NCI-H146 treated with DMSO at 0.1 percent for 48 hours (cell line): ENCODE measurements around the gene GNB1.

ENCODE experiments used
- DNase-seq: peaks from one replicate; lab custom pipeline; 2025; ENCODE audit not compliant: unreplicated experiment; lab: John Stamatoyannopoulos, UW

The GNB1 gene

DNA sequence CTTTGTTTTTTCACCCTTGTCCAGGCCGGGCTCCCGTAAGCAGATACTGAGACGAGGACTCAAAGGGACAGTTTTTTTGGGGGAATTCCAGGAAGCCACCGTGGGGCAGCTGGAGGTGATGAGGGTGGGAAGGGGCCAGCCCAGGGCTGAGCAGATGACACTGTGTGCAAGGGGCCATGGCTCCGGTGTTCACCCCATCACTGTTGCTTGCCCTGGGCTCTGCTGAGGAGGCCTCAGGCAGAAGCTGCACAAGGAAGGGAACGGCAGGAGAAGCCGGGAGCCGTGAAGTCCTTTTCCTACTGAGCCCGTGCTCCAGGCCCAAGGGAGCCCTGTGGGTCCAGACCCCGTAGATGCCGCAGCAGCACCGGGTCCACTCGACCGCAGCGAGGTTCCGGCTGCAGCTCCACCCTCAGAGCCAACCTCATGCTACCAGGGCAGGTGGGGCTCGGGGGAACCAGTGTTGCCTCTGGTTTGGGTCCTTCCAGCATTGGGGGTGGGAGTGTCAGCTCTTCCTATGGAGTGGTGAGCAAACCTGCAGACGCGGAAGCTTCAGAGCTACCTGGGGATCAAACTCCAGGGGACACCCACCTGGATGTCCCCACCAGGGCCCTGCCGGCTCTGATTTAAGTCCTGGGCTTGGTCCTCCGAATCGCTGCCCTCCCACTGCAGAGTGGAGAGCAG is 19.9 kb upstream of the GNB1 start:
- no peak for DNase-seq

DNA sequence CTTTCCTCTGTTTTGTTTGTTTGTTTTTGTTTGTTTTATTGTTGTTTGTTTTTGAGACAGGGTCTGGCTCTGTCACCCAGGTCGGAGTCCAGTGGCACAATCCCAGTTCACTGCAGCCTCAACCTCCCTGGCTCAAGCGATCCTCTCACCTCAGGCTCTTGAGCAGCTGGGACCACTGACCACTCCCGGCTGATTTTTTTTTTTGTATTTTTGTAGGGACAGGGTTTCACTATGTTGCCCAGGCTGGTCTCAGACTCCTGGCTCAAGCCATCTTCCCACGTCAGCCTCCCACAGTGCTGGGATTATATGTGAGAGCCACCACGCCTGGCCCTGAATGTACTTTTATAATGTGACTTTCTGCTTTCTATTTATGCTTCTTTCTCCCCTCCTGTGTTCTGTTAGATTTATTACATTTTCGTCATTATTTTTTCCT is 19.2 kb upstream of the GNB1 start:
- no peak for DNase-seq

DNA sequence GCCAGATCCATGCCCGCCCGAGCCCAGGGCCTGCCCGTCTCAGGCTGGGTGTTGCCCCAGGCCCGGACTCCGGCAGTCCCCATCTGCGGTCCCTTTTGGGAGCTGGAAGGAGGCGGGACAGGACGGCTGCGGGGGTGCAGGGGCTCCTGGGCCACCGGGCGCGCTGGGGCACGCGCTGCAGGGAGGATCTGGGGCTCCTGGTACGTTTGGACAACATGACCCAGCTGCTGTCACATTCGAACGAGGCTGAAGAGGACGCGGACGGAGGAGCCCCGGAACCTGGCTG is 17.6 kb upstream of the GNB1 start:
- no peak for DNase-seq

DNA sequence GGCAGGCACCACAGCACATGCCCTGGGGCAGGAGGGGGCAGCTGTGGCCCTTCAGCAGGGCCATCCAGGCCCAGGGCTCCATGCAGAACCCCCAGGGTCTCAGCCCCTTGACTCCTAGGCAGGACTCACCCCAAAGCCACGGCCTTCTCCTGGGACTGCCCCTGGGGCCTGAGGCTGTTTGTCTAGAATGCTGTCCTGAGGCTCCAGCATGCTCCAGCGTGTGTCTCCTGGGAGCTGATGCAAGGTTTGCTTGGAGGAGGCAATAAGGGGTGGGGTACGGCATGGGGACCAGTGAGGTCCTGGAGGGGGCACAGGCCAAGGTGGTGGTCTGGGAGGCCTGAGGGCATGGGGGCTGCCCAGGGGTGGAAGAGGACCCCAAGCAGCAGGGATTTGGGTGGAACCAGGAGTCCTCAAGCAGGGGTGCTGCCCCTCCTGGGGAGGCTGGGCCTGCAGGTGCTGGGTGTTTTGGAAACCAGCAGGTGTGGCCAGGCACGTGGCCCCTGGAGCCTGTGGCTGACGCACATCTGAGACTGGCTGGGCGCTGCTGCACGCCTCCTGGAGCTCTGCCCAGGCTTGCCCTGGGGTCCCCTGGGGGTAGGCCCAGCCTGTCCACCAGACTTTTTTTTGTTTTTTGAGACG is 16.3 kb upstream of the GNB1 start:
- no peak for DNase-seq

DNA sequence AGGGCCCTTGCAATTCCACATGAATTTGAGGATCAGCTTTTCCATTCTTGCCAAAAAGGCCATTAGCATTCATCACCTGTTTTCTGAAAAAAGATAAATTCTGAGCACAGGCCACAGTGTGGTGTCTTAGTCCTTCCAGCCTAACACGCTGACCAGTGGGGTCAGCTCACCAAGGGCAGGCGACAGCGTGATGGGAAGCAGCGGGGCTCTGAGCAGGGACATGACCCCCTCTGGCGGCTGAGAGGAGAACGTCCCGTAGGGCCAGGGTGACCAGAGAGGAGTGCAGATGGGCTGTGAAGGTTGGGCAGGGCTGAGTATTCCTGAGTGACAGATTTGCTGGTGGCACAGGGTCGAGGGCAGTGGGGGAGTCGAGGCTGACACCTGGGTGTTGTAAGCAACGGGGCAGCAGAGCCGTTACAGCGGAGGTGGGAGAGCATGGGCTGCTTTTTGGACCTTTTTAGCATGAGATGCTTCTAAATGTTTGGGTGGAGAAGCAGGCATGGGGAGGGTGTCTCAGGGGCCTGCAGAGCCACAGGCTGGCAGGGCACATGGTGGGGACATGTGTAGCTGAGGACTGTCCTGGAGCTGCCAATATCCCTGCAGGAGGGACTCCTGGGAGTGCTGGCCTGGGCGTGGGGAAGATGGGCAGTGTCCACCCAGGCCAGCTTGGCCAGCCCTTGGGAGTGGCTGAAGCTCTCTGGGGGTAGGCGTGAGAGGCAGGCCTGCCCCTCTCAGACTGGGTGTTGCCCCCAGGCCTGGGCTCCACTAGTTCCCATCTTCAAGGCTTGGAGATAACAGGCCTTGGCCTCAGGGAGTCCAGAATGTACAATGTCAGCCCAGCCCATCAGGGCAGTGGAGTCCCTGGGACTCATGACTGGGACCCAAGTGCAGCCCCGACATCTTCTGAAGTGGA is 15.6 kb upstream of the GNB1 start:
- DNase-seq = peak; percentile 58

DNA sequence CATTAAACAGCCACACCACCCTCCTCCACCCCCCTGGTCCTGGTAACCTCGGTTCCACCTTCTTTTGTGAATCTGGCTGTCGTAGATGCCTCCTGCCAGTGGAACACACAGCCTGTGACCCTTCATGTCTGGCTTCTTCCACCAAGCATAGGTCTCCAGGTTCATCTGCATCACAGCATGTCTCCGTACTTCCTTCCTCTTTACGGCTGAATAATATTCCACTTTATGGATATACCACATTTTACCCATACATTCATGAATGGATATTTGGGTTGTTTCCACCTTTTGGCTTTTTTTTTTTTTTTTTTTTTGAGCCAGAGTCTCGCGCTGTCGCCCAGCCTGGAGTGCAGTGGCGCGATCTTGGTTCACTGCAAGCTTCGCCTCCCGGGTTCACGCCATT is 12.3 kb upstream of the GNB1 start:
- no peak for DNase-seq

DNA sequence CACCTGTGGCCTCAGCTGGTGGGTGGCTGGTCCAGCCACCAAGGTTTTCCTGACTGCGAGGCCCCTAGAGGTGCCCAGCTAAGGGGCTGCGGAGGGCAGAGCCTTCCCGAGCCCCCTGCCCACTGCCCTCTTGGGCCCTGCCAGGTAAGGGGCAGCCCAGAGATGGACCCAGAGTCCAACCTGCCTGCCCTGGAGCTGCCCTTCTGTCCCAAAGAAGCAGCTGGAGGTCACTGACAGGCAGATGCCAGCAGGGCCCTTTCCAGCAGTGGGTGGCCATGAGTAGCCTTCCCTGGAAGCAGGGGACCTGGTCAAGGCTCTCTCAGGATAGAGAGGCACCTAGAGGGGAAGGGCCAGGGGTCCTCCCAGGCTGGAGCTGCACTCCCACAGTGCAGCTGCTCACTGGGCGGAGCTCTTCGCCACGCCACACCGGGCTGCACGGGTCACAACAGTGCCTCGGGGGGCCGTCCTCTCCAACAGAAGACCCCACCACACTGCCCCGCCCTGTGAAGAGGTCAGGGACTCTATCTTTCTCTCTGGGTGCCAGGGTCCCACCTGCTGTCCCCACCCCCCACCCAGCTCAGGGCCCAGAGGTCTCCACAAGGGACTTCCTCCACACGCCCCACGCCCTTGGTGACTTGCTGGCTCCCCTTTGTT is 10.9 kb upstream of the GNB1 start:
- DNase-seq = no peak

DNA sequence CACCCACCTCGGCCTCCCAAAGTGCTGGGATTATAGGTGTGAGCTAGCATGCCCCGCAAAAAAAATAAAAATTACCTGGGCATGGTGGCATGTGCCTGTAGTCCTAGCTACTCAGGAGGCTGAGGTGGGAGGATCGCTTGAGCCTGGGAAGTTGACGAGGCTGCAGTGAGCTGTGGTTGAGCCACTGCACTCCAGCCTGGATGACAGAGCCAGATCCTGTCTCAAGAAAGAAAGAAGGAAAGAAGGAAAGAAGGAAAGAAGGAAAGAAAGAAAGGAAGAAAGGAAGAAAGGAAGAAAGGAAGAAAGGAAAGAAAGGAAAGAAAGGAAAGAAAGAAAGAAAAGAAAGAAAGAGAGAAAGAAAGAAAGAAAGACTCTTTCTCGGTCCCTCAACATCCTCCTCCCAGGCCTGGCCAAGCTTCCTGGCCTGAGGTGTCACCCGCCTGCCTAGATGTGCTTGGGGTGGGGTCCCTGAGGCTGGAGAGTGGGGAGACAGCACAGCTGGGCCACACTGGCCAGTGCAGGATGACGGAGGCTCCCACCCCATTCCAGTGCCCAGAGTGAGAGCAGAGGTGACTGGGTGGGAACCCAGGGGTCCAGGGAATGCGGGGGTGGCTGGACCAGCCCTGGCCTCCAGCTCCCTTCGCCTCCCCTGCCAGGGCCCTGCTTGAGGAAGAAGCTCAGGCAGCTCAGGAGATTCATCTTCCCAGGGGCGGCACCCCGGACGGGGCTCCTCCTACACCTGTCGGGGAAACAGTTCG is 10.2 kb upstream of the GNB1 start:
- no peak for DNase-seq

DNA sequence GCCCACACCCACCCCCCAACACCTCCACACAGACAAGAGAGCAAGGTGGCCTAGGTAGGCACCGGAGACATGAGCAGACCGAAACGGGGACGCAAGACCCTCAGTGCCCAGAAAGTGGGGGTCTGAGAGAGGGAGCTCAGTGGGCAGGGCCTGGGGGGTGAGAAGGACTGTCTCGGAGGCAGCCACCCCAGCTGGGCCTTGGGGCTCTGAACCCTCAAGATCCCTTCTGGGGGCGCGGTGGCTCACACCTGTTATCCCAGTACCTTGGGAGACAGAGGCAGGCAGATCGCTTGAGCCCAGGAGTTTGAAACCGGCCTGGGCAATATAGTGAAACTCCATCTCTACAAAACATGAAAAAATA is 9.1 kb upstream of the GNB1 start:
- DNase-seq = no peak

DNA sequence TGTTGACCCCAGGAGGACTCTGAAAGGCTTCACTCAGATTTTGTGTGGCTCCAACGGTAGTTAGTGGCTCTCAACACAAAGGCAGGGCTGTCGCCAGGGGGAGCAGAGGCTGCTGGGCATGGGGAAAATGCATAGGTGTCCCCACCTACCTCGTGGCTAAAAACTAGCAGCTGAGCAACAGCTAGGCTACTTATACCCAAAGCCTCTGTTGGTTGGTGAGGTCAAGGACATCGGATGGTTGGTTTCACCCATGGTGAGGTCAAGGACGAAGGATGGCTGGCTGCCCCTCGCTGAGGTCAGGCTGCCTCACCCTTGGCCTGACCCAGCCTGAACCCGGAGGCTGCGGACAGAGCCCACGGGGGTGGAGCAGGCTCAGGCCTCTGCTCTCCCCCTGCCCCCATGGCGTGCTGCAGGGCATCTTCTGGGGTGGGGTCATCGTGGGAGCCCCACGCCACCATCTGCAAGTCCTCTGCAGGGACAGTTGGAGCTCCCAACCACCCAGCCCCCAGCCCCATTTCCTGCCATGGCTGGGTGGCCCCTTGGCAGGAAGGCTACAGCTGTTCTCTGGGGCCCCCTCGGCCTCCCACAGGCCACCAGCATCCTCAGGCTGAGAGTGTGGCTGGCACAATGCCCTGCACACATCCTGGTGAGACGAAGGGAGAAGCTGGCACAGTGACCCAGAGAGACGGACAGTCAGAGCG is 8.5 kb upstream of the GNB1 start:
- no peak for DNase-seq

DNA sequence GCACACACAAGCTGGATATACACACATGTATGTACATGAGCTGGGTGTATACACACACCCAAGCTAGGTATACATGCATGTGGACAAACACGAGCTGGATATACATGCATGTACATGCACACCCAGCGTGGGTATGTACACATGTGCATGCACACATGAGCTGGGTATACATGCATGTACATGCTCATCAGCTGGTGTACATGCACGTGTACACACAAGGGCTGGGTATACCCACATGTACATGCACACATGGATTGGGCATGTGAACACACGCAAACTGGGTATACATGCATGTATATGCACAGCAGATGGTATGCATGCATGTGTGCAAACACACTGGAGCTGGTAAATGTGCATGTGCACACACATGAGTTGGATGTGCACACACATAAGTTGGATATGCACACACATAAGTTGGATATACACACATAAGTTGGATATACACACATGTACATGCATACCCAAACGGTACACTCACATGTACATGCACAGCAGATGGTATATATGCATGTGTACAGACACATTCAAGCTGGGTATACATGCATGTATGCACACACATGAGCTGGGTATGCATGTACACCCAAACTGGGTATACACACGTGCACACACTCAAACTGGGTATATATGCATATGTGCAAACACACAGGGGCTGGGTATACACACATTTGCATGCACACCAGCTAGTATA is 7.5 kb upstream of the GNB1 start:
- no peak for DNase-seq

DNA sequence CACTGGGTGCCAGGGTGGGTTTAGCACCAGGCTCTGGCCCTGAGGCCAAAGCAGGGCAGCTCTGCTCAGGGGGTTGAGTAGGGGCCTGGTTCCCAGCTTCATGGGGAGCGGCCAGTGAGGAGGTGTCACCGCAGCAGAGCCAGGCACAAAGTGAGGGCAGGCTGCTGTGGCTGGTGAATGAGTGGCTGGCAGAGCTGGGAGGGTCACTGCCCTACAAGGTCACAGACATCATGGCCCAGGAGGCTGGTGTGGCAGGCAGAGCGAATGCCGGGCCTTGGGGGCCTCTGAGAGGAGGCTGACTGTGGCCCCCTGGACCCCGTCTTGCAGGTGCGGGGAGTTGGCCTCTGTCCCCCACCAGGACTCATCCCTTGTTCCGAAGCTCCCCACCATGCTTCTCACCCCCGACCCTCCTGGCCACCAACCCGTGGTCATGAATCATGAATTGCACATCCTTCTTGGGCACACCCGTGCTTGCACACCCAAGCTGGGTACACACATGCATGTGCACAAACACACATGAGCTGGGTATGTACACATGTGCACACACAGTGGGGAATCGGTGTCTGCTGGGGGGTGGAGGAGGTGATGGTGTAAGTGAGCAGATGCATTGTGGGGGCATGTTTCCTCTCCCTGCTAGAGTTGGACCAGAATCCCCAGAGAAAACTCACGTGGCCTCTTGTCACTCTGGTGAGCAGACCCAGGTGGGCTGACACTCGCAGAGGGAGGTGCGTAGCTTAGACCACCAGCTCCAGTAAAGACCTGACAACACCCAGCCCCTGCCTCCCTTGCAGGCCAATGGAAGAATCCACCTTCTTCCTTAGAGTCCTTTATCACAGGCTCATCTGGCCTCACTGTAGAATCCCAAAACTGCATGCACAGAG is 4.8 kb upstream of the GNB1 start:
- no peak for DNase-seq

DNA sequence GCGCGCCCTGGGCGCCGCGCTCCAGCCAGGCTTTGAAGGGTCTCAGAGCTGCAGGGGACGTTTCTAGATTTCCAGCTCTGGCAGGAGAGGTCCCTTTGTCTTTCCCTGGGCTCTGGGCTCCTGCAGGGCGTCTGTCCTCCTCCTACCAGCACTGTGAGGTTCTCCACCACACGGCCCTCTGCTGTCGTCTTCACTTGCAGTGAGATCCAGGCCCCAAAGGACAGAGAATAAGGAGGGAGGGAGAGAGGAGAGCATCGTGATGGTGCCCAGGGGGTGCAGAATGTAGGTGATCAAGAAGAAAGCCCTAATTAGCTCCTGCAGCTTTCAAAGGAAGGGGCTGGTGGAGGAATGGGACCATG is 4.2 kb upstream of the GNB1 start:
- DNase-seq = no peak

DNA sequence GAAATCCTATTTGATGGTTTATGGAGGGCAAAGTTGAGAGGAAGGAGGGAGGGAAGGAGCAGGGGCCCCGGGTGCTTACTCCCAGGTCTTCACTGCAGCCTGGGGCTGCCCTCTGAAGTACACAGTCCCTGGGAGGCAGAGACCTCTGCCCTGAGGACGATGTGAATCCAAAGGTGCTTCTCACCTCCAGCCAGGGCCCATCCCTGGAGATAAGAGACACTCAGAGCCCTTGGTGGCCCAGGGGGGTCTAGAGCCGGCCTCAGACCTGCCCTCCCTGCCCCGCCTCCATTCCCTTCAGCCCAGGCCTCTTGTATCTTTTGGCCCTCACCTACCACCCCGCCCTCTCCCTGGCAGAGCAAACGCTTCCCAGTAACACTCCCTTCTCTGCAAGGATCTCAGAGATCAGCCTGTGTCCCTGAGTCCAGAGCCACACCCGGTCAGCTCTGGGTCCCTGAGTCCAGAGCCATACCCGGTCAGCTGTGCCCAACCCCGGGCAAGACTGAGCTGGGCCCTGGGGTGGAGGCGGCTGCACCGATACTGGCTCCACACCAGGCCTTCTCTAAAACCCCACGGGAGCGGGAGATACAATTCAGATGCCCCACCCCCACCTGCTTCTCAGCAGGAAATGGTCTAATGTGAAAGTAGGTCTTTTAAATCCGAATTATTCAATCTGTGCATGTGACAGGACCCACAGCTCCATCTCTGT is 3.6 kb upstream of the GNB1 start:
- no peak for DNase-seq

DNA sequence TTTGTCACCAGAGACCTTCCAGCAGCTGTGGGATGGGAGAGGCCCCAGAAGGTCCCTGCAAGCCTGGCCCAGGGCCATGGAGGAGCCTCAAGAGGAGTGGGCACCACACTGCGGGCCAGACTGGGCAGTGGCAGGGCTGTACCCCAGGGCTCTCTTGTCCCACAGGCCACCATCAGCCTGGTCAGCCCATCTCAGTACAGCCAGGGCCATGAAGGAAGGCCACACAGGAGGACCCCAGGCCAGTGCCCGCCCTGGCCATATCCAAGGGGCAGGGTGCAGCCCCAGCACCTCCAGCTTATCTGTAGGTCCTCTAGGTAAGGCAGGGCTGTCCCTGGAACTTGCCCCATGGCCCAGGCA is 3.1 kb upstream of the GNB1 start:
- DNase-seq = no peak

DNA sequence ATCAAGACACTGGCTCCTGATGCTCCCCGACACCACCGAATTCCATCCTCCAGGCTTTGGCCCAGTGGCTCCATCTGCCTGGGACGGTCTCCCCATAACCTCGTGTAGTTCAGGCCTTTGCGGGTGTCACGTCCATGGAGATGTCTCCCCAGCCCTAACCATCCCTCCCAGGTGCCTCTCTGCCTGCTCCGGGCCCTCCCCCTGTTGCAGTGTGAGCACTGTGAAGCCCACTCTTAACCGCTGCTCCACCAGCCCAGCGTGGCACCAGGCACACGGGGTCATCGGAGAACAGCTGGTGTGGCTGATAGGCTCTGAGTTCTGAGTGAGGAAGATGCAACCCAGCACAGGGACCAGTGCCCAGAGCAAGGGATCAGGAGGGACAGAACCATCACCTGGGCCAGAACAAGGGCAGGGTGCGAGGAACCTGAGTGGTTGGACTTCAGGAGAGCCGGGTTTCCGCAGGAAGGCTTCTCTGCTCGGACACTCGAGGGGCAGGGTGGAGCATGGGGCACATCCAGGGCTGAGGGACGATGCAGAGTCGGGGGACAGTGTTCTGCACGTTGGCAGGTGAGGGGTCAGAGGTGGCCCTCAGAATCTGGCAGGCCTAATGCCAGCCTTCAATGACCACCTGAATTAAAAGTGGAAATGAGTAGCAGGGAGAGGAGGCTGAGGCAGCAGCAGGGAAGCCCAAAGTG is 2.6 kb upstream of the GNB1 start:
- no peak for DNase-seq

DNA sequence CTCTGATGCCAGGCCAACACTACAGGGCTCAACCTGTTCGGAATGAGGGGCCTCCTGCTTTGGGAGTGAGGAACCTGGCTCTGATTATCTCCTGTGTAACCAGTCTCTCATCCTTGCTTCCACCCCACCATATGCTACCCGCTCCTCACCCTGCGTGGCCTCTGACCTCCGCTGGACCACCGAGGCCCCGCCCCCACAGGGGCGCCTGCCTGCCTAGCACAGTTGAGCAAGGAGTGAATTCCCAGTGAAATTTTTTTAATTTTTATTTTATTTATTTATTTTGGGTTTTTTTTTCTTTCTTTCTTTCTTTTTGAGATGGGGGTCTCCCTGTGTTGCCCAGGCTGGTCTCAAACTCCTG is 1.9 kb upstream of the GNB1 start:
- no peak for DNase-seq
